Suprapubic skin (tissue), 4 donors: ENCODE results near the gene LIMS2. TPM values are rescaled to one million over a fixed set of nuclear protein-coding genes. Genes with fewer than 3 reads are reported as not detected.

Experiments used
- DNase-seq, 2 donors: peaks; one replicate each; pipeline ENCODE4 v3.0.0-alpha.2; 2019; ENCODE audit warnings: low spot score in 2 of 2
- H3K27ac ChIP-seq: fragments of 200-600 bp; sonication (generic); one replicate; pipeline ENCODE4 v1.5.1; 2019
- H3K27me3 ChIP-seq: fragments of 200-600 bp; sonication (generic); one replicate; pipeline ENCODE4 v1.5.1; 2019
- H3K36me3 ChIP-seq: fragments of 200-600 bp; sonication (generic); one replicate; pipeline ENCODE4 v1.5.1; 2019
- H3K4me1 ChIP-seq: fragments of 200-600 bp; sonication (generic); one replicate; pipeline ENCODE4 v1.5.1; 2019
- H3K4me3 ChIP-seq: fragments of 200-600 bp; sonication (generic); one replicate; pipeline ENCODE4 v1.5.1; 2019; ENCODE audit warnings: mild to moderate bottlenecking
- H3K9me3 ChIP-seq: fragments of 200-600 bp; sonication (generic); one replicate; pipeline ENCODE4 v1.5.1; 2019
- CTCF ChIP-seq, 2 donors: fragments of 200-600 bp in 1 of 2; fragments of 450-650 bp in 1 of 2; sonication (generic) in 1 of 2; IDR thresholded peaks; one replicate each; pipeline ENCODE4 v1.5.1; 2016 to 2019; ENCODE audit warnings: antibody characterized with exemption in 2 of 2, mild to moderate bottlenecking in 1 of 2, moderate library complexity in 1 of 2
- EP300 ChIP-seq: sonication (generic); formaldehyde crosslinking; IDR thresholded peaks from one replicate; pipeline ENCODE4 v1.6.1; 2017; ENCODE audit warnings: antibody characterized with exemption
- POLR2A ChIP-seq, 2 donors: fragments of 450-650 bp; IDR thresholded peaks; one replicate each; pipeline ENCODE4 v1.6.1; 2017; ENCODE audit warnings: antibody characterized with exemption in 2 of 2, mild to moderate bottlenecking in 2 of 2, moderate library complexity in 2 of 2
- POLR2AphosphoS5 ChIP-seq, 3 donors: sonication (generic); formaldehyde crosslinking; IDR thresholded peaks; one replicate each; pipeline ENCODE4 v1.6.1; 2017; ENCODE audit warnings: antibody characterized with exemption in 3 of 3
- WGBS: methylation state at CpG from one replicate; pipeline ENCODE4 v1.1.5; 2018; 5-methylcytosine and 5-hydroxymethylcytosine counted together
- total RNA-seq, 4 donors: library from RNA; depleted of rRNA; stranded (reverse); fragments of >200 nt; gene quantifications; one replicate each; pipeline ENCODE4 v1.1.0, GENCODE V29; 2016

The LIMS2 gene
- total RNA-seq, 4 donors from 2014 or later: 9.2 to 40.0 (median 15.4) TPM

DNA sequence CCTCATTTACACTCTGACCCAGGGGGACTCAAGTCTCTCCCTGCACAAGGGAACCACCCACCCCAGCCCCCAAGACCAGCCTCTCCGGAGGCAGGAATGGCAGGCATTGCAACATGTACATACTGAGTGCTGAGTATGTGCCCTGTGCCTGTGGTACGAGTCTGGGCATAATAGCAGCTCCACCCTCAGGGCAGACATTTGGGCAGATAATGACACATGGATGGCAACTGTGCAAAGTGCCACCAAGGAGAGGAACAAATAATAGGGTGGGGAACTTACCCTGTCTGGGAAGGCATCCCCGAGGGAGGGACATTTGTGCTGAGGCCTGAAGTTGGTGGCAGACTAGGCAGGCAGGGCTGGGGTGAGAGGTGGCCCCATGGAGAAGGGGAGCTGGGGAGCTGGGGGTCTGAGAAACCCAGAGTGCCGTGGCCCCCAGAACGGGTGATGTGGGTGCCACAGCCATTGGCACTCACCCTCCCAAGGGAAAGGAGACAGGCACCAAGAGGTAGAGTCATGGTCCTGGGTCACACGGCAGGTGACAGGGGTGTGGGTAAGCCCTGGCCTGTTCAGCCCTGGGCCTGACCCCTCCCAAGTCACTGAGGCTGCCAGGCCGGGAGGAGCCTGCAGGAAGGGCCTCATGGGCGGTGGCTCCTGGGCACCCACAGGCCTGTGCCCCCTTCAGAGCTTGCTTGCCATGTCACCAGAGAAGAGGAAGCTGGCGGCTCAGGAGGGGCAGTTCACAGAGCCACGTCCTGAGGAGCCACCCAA is 45.0 kb downstream of the LIMS2 start:
- H3K4me1 ChIP-seq: peaks cover 15% of the 10 kb centered on the region
- H3K9me3 ChIP-seq: no peaks in the 10 kb centered on the region
- H3K27ac ChIP-seq: no peak overlapping the region
- peaks cover 9% of the 10 kb centered on the region for H3K27me3 ChIP-seq
- no peak for TF ChIP-seq POLR2A (IDR thresholded peaks at IDR 0.05)
- TF ChIP-seq POLR2AphosphoS5 (IDR thresholded peaks at IDR 0.05): no peak
- TF ChIP-seq EP300: no peak
- TF ChIP-seq CTCF (IDR thresholded peaks at IDR 0.05): no peak
- H3K4me3 ChIP-seq: no peak overlapping the region
- WGBS: 47% methylated on average over 9 of the region's 10 CpGs
- H3K36me3 ChIP-seq: no peaks in the 10 kb centered on the region
- no peak for DNase-seq

DNA sequence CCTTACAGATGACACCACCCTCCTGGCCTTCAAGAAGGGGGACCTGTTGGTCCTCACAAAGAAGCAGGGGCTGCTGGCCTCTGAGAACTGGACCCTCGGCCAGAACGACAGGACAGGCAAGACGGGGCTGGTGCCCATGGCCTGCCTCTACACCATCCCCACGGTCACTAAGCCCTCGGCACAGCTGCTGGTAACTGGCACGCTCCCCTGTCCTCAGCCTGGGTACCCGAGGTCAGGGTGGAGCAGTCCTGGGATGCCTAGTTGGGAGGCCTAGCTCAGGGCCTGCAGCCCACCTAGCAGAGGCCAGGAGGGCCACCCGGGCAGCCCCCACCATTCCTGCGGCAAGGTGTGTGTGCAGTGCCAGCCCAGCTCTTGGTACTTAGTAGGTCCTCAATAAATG is 45.7 kb downstream of the LIMS2 start:
- WGBS: 81% methylated on average over 3 of the region's 9 CpGs
- H3K4me1 ChIP-seq: peaks cover 13% of the 10 kb centered on the region
- no peak for DNase-seq
- peaks cover 9% of the 10 kb centered on the region for H3K27me3 ChIP-seq
- no peak overlapping the region for H3K27ac ChIP-seq
- H3K9me3 ChIP-seq: no peaks in the 10 kb centered on the region
- H3K4me3 ChIP-seq: no peak overlapping the region
- H3K36me3 ChIP-seq: no peaks in the 10 kb centered on the region
- TF ChIP-seq POLR2A (IDR thresholded peaks at IDR 0.05) (no peak), POLR2AphosphoS5 (IDR thresholded peaks at IDR 0.05) (no peak), EP300 (no peak), CTCF (IDR thresholded peaks at IDR 0.05) (no peak)

GRCh38 chr2:127628767-127629614 is 46.3 kb downstream of the LIMS2 start:
- no peaks in the 10 kb centered on the region for H3K36me3 ChIP-seq
- 90% methylated on average over 14 of the region's 17 CpGs for WGBS
- no peak overlapping the region for H3K27ac ChIP-seq
- H3K9me3 ChIP-seq: no peaks in the 10 kb centered on the region
- no peak for DNase-seq
- H3K27me3 ChIP-seq: peaks cover 9% of the 10 kb centered on the region
- H3K4me3 ChIP-seq: no peak overlapping the region
- TF ChIP-seq POLR2AphosphoS5 (IDR thresholded peaks at IDR 0.05) (no peak), CTCF (IDR thresholded peaks at IDR 0.05) (no peak), POLR2A (IDR thresholded peaks at IDR 0.05) (no peak), EP300 (no peak)
- H3K4me1 ChIP-seq: peaks cover 6% of the 10 kb centered on the region

DNA sequence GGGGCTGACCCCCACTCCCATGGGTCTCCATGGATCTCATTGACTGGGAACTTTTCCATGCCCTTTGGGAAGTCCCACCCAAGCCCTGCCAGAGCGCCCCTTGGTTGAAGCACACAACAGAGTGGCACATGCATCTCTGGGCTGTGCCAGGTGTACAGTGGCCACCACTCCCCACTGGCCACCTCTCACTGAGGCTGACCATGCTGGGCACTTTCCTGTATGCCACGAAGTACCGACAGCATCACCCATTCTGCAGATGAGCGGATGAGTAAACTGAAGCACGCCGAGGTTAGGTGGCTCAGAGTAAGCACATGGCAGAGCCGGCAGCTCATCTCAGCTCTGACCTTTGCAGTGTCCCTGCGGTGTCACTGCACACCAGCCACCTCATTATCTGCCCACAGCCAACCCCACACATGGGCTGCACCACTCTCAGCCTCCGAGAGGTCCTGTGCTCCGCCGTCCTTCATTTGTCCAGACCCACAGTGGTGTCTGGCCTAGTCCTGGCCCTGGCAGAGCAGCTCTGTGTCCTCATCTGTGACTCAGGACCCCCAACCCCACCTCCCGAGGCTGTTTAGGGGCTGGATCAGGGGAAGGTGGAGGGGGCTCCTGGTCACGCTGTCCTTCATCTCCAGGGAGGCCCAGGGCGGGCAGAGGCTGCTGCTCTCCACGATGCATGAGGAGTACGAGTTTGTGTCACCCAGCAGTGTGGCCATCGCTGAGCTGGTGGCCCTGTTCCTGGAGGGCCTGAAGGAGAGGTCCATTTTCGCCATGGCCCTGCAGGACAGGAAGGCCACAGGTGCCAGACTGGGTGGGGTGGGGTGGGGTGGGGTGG is 47.4 kb downstream of the LIMS2 start:
- Histone ChIP-seq H3K4me1 (no peaks in the 10 kb centered on the region), H3K27me3 (peaks cover 9% of the 10 kb centered on the region), H3K27ac (no peak overlapping the region), H3K36me3 (no peaks in the 10 kb centered on the region), H3K4me3 (no peak overlapping the region), H3K9me3 (no peaks in the 10 kb centered on the region)
- peak in 1 of 2 donors; percentile 46 for DNase-seq
- TF ChIP-seq POLR2AphosphoS5 (IDR thresholded peaks at IDR 0.05): no peak
- no peak for TF ChIP-seq POLR2A (IDR thresholded peaks at IDR 0.05)
- no peak for TF ChIP-seq CTCF (IDR thresholded peaks at IDR 0.05)
- no peak for TF ChIP-seq EP300
- WGBS: 92% methylated on average over 9 of the region's 18 CpGs
